GM19468 (cell line): ENCODE measurements around the gene NDUFV1.
"Not testable (repeated sequence)": the region's sequence is repeated elsewhere in the genome, so short reads cannot be mapped to it uniquely, and the experiment has no call there.

Experiments
- ATAC-seq: cut with Tn5 transposase; IDR thresholded peaks from one replicate; pipeline ENCODE4 v1.9.1; 2021; ENCODE audit warnings: mild to moderate bottlenecking, moderate library complexity, moderate number of reproducible peaks; ENCODE audit not compliant: unreplicated experiment; ENCODE audit errors: extremely low read depth

NDUFV1 gene

DNA sequence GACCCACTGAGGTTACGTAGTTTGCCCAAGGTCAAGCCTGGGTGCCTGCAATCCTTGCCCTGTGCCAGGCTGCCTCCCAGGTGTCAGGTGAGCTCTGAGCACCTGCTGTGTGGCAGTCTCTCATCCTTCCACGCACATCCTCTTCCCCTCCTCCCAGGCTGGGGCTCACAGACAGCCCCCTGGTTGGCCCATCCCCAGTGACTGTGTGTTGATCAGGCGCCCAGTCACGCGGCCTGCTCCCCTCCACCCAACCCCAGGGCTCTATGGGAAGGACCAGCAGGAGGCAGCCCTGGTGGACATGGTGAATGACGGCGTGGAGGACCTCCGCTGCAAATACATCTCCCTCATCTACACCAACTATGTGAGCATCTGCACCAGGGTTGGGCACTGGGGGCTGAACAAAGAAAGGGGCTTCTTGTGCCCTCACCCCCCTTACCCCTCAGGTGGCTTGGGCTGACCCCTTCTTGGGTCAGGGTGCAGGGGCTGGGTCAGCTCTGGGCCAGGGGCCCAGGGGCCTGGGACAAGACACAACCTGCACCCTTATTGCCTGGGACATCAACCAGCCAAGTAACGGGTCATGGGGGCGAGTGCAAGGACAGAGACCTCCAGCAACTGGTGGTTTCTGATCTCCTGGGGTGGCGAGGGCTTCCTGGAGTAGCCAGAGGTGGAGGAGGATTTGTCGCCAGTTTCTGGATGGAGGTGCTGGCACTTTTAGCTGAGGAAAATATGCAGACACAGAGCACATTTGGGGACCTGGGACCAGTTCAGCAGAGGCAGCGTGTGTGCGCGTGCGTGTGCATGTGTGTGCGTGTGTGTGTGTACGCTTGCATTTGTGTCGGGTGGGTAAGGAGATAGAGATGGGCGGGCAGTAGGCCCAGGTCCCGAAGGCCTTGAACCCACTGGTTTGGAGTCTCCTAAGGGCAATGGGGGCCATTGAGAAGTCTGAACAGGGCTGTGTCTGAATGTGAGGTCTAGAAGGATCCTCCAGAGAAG is 21.6 kb upstream of the NDUFV1 start:
- no peak for ATAC-seq

DNA sequence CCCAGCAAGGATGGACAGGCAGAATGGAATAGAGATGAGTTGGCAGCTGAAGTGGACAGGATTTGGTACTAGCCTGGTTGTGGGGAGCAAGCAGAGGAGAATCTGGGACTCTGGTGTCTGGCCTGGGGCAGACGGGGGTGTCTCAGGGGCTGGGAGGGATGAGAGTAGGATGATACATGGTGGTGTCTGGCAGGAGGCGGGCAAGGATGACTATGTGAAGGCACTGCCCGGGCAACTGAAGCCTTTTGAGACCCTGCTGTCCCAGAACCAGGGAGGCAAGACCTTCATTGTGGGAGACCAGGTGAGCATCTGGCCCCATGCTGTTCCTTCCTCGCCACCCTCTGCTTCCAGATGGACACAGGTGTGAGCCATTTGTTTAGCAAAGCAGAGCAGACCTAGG is 20.8 kb upstream of the NDUFV1 start:
- ATAC-seq: no peak

DNA sequence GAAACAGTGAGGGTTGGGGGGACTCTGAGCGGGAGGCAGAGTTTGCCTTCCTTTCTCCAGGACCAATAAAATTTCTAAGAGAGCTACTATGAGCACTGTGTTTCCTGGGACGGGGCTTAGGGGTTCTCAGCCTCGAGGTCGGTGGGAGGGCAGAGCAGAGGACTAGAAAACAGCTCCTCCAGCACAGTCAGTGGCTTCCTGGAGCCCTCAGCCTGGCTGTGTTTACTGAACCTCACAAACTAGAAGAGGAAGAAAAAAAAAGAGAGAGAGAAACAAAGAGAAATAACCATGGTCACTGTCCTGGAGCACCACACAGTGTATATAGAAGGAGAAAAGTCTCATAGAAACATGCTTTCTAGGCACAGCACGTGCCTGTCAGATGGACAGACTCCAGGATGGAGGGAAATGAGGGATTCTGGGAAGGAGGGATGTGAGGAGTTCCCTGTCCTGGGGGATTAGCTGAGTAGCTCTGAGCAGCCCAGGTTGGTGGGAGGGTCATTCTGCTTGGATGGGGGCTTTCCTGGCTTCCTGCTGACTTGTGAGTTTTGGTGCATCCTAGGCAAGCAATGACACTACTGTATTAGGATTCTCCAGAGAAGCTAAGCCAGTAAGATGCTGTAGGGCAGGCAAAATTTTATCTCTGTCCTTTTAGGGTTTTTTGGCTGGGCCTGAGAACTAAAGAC is 20.0 kb upstream of the NDUFV1 start:
- no peak for ATAC-seq

DNA sequence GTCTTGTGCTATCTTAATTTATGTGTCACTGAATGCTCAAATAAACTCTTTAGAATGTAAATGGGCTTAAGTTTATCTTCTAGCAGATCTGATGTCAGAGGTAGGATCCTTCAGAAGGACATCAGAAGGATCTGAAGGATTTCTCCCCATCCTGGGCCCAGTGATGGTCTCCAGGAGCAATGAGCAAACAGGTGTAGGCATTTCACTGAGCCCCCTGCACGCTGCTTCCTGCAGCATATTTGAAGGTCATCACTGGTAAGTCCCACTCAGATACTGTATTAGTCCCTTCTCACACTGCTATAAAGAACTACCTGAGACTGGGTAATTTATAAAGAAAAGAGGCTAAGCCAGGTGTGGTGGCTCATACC is 18.6 kb upstream of the NDUFV1 start:
- no peak for ATAC-seq

DNA sequence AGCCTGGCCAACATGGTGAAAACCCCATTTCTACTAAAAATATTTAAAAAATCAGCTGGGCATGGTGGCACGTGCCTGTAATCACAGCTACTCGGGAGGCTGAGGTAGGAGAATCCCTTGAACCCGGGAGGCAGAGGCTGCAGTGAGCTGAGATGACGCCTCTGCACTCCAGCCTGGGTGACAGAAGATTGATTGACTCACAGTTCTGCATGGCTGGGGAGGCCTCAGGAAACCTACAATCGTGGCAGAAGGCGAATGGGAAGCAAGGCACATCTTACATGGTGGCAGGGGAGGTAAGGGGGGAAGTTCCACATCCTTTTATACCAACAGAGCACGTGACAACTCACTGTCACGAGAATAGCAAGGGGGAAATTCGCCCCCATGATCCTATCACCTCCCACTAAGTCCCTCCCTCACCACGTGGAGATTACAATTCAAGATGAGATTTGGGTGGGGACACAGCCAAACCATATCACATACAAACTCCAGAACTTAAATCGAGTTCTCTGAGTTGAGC is 17.8 kb upstream of the NDUFV1 start:
- ATAC-seq: not testable (repeated sequence)

DNA sequence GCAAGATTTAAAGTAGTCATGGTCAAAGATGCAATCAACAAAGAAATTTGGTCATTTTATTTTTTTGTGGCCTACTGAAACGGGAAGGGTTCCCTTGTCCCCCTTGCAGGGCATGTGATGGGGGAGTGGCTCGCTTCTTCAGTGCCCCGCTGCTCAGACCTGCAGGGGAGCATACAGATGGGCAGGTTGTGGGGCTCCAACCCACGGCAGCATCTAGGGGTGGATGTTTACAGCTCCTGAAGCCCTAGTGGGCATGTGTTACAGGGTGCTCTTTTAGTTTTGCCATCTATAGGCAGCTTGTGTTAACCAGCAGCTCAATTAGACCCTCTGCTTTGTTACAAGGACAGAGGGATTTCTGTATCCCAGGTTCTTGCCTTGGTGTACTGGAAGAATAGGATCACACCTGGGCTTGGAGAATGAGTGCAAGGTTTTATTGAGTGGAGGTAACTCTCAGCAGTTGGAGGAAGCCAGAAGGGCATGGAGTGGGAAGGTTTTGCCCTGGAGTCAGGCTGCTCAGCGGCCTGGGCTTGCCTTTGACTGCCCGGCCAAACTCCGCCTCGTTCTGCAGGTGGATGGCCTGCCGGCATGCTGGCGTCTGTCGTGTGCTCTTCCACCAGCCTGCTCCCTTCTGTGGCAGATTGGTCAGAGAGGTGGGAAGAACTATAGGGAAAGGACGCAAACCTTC is 13.7 kb upstream of the NDUFV1 start:
- no peak for ATAC-seq

DNA sequence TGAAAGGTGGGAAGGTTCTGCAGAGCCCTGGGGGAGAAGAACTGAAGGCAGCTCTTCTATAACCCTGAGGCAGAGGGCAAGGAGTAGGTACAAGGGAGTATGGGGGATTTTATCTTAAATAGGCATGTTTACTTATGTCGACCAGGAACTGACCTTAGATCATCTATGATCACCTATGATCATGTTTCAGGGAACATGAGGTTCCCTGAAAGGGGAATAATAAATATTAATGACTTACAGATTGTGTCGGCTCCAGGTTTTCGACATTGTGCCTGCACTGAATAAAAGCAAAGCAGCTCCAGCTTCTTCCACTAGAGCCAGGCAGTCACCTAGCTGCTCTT is 13.2 kb upstream of the NDUFV1 start:
- no peak for ATAC-seq

DNA sequence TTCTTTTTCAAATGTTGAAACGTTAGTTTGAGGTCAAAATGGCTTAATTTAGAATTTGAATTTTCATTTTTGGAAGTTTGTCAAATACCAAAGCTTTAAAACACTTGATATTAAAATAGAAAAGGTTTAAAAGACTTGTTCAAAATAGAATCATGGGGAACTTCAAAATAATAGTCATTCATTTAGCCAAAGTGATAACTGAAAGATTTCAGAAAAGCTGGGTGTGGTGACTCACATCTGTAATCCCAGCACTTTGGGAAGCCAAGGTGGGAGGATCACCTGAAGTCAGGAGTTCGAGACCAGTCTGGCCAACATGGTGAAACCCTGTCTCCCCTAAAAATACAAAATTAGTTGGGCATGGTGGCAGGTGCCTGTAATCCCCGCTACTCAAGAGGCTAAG is 12.3 kb upstream of the NDUFV1 start:
- no peak for ATAC-seq

DNA sequence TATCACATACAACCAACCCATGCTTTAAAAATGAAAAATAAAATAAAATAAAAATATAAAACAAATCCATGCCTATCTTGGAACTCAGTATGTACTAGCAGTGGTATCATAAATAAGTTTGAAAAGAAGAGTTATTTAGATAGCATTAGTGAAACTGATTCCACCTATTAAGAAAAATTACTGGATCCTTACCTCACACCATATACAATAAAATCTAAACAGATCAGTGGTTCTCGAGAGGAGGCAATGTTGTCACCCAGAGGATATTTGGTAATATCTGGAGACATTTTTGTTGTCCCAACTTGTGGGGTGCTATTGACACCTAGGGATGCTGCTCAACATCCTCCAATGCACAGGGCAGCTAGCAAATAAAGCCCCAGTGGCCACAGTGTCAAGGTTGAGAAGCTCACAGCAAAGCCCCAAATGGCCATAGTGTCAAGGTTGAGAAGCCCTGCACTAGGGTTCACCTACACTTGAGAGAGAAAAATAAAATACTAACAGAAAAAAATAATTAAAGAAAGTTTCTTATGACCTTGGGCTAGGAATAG is 9.9 kb upstream of the NDUFV1 start:
- no peak for ATAC-seq

DNA sequence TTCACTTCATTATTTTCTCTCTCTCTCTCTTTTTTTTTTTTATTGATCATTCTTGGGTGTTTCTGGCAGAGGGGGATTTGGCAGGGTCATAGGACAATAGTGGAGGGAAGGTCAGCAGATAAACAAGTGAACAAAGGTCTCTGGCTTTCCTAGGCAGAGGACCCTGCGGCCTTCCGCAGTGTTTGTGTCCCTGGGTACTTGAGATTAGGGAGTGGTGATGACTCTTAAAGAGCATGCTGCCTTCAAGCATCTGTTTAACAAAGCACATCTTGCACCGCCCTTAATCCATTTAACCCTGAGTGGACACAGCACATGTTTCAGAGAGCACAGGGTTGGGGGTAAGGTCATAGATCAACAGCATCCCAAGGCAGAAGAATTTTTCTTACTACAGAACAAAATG is 9.3 kb upstream of the NDUFV1 start:
- not testable (repeated sequence) for ATAC-seq

DNA sequence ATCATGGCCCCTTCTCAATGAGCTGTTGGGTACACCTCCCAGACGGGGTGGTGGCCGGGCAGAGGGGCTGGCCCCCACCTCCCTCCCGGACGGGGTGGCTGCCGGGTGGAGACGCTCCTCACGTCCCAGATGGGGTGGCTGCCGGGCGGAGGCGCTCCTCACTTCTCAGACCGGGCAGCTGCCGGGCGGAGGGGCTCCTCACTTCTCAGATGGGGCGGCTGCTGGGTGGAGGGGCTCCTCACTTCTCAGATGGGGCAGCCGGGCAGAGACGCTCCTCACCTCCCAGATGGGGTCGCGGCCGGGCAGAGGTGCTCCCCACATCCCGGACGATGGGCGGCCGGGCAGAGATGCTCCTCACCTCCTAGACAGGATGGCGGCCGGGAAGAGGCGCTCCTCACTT is 8.8 kb upstream of the NDUFV1 start:
- not testable (repeated sequence) for ATAC-seq

DNA sequence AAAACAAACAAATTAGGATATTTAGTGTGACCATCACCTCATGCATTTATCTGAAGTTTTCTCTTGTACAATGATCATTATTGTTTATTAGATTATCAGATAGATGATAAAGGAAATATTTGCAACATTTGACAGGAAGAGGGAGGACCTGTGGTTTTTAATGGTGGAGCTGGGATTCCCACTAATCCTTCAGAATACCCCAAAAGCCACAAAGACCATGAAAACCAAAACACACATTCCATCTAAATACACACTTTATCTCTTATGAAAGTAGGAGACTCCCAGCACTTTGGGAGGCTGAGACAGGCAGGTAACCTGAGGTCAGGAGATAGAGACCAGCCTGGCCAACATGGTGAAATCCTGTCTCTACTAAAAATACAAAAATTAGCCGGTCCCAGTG is 7.6 kb upstream of the NDUFV1 start:
- no peak for ATAC-seq

DNA sequence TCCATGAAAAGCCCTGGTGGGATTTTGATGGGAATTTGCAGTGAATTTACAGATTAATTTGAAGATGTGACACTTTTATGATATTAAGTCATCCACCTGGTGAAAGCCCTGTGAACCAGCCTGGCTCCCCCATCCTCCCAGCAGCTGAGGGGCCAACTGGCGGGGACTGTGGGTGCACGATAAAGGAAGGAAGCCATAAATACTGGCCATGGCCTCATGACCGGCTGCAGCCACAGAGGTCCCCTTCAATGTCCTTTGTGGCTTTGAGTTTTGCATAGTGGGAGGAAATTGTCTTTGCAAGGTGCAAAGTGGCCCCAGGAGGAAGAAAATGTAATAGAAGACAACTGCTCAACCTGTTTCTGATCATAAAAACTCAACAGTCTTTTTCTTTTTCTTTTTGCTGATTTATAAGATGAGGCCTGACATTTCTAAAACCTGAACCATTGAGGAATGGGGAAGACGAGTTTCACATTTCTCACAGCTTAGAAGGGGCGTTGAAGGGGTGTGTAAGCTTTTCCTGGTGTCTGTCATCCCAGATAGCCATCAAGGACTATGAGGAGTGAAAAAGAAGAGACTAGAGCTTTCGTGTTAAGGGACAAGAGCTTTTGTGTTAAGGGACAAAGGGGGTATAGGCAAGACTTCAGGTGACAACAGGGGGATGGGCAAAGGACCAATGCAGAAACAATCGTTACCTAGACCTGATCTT is 6.3 kb upstream of the NDUFV1 start:
- ATAC-seq: no peak

DNA sequence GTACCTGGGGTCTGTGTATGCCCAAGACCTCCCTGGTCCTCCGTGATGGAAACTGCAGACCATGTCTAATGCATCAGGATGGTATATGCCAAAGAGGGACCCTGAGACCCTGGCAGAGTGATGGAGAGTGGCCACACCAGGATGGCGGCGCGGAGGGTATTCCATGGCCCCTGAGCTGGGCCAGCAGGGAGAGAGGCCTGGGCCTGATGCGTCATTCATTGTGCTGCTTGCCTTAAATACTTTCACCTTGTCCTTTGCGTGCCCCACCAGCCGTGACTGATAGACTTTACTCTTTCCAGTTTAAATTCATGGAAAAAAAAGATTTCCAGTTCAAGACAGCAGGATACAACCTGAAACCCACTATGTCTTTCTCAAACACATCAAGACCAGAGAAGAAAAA is 5.6 kb upstream of the NDUFV1 start:
- no peak for ATAC-seq

DNA sequence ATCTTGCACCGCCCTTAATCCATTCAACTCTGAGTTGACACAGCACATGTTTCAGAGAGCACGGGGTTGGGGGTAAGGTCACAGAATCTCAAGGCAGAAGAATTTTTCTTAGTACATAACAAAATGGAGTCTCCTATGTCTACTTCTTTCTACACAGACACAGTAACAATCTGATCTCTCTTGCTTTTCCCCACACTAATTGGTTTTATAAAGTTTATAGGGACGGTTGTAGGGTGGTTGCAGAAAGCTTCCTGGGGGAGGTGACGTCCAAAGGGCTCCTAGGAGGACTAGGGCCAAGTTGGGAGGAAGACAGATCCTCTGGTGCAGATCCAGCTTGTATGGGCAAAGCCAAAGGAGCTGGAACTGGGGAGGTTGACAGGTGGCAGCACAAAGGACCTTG is 2.6 kb upstream of the NDUFV1 start:
- not testable (repeated sequence) for ATAC-seq

DNA sequence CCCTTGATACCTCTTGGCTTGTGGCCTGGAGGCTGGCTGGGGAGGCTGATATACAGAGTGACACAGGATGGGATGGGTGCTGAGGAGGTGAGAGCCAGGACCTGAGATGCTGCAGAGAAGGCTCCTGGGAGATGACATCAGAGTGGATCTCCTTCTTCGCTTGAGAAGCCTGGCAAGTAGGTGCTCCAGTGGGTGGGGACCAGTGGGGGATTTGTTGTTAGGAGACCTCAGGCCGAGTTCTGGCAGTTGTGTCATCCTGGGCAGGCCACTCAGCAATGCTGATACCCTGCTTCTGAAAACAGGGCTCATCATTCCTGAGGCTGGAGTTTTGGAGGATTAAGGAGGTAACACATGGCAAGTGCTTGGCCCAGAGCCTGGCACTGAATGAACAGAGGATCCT is 1.9 kb upstream of the NDUFV1 start:
- no peak for ATAC-seq

DNA sequence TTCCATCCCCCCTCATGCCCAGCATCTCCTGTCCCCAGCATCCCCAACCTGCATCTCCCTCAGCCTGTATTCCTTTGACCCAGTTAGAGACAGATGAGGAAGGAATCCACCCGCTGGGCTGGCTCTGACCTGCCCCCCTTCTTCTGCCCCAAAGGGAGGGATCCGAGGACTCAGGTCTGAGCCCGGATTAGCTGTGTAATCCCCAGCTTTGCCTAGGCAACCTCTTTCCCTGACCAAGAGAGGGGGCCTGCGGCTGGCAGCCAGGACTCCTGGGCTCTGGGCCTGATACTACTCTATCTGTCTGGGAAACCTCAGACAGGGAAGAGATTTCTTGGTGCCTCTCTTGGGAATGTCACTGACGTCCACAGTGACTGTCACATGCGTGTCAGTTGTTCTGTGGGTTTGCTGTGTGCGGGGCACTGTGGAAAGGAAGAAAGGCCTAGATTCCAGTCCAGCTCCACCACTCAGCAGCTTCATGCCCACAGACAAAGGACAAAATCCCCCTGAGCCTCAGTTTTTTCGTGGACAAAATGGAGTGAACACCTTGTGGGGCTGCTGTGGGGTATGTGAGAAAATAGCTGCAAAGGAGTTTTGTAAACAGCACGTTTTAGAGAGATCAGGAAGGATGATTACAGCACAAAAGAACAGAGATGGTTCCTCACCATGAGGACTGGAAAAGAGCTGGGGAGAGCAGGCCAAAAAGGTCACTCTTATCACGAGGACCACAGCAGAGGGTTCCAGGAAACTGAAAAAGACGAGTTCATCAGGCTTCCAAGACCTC is 1.3 kb upstream of the NDUFV1 start:
- ATAC-seq: no peak

DNA sequence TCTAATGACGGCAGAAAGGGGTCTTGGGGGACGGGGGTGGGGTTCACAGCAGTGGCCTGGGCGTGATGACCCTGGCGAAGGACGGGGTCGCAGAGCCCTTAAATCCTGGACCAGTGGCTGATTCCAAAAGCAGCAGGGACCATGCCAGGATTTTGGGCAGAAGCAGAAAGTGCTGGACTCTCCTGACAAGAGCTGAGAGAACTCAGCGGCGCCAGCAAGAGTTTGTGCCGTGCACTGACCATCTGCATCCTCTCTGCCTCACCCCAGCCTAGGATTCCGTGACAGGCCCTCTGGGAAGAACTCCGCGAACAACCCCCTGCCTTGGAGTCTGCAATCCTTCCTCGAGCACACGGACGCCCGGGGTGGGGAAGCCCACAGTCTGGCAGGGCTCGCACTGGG is 644 bp upstream of the NDUFV1 start:
- ATAC-seq: no peak

DNA sequence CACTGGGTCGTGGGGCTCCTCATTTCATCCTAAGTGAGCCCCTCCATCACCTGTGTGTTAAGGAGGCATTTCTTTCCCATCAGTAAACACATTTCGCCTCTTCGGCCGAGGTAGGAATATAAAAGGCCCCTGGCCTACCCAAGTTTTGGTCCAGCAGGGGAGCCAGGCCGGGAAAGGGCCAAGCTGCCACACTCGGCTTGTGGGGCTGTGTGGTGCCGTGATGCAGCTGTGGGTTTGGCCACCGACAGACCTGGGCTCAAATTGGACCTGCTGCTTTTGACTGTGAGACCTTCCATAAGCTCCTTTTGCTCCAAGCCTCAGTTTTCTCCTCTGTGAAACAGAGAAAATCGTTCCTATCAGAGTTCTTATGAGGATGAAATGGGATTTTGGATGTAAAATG is 771 bp downstream of the NDUFV1 start:
- no peak for ATAC-seq
